GM18909 (cell line): Measurements from ENCODE around the gene EXOC1.
"Not testable (repeated sequence)": the region's sequence is repeated elsewhere in the genome, so short reads cannot be mapped to it uniquely, and the experiment has no call there.

Source experiments
- ATAC-seq: cut with Tn5 transposase; IDR thresholded peaks from one replicate; pipeline ENCODE4 v1.9.1; 2021; ENCODE audit warnings: mild to moderate bottlenecking; ENCODE audit not compliant: unreplicated experiment, poor library complexity

EXOC1 gene, protein sequence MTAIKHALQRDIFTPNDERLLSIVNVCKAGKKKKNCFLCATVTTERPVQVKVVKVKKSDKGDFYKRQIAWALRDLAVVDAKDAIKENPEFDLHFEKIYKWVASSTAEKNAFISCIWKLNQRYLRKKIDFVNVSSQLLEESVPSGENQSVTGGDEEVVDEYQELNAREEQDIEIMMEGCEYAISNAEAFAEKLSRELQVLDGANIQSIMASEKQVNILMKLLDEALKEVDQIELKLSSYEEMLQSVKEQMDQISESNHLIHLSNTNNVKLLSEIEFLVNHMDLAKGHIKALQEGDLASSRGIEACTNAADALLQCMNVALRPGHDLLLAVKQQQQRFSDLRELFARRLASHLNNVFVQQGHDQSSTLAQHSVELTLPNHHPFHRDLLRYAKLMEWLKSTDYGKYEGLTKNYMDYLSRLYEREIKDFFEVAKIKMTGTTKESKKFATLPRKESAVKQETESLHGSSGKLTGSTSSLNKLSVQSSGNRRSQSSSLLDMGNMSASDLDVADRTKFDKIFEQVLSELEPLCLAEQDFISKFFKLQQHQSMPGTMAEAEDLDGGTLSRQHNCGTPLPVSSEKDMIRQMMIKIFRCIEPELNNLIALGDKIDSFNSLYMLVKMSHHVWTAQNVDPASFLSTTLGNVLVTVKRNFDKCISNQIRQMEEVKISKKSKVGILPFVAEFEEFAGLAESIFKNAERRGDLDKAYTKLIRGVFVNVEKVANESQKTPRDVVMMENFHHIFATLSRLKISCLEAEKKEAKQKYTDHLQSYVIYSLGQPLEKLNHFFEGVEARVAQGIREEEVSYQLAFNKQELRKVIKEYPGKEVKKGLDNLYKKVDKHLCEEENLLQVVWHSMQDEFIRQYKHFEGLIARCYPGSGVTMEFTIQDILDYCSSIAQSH

DNA sequence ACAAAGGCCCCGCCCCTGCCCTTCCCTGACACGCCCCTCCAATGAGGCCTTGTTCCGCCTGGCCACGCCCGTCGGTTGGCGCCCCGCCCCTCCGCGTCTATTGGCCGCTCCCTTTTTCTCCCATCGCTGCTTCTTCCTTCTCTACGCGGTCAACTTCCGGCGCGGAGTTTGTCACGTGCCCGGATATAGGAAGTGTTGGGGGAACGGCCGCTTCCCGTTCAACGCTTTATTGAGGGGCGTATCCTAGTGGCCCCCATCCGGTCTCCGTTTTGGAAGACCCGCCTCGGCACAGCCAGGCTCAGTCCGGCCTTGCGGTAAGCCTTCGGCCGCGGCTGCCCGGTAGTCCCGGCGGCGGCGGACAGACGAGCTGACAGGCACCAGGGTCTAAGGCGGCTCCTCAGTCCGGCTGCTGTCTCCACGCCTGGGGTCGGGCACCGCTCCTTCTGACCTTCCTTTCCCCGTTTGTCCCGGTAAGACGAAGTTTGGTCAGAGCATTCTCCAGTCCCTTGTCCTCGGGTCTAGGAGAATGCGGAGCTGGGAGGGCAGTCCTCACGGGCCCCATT, at the start of gene EXOC1:
Gene EXOC1, plus strand, starts transcription at position 165 of the 563 bp plus-strand sequence. CDS start 4,676 bp downstream, outside the sequence.
- peak; percentile 99 for ATAC-seq

DNA sequence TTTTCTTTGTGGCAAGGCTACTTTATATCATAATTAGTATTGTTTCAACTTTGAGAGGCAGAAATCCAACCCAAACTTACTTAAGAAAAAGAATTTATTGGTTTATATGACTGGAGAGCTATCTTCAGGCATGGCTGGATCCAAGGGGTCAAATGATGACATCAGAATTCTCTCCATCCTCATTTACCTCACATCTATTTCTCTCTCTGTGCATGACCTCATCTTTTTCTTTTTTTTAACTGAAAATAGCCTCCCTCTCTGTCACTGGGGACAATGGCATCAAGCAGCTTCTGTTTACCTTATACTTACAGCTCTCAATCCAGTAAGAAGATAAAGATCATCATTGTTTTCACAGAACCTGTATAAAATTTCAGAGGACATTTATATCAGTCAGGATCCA, 45.9 kb upstream of the EXOC1 start:
- no peak for ATAC-seq

DNA sequence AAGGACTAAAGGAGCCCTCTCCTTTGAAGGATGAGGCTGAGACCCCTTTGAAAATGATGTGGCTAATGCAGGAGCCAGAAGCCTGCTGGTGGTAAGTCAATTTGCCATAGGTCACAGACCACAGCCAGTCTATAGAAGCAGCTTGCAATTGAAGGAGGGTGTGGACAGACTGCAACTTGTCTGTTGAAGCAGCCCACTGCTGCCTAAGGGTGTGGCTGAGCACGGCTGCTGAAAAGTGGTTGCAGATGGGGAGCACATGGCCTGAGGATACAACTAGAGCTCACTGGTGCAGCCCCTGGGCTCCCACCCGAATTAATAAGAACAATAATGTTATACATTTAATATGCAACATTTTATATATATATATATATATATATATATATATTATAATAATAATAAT, 45.3 kb upstream of the EXOC1 start:
- no peak for ATAC-seq

DNA sequence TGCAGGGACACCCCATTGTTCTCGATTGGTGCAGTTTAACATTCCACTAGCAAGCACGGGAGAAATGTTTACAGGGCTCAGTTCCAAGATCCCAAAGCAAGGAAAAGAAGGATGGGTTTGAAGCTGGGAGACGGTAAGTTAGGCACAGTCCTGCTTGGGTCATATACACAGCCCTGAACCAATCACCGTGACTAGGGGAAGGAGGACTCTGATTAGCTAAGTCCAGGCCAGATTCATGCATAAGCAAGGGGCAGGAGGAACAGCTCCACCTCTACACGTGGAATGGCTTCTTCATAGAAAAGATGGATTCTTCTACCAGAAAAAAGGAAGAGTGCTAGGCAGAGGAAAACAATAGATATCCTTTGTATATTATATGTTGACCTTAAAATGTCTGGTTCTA, 44.8 kb upstream of the EXOC1 start:
- no peak for ATAC-seq

DNA sequence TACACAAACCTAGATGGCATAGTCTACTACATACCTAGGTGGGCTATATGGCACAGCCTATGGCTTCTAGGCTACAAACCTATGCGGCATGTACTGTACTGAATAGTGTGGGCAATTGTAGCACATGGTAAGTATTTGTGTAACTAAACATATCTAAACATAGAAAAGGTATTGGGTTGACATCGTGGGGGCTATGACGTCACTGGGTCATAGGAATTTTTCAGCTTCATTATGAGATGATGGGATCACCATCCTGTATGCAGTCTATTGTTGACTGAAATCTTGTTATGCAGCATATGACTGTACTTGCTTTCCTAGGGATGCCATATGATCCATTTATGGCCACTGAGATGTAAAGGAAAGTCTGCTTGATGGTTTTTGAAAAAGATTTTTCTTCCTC, 35.8 kb upstream of the EXOC1 start:
- ATAC-seq = no peak

DNA sequence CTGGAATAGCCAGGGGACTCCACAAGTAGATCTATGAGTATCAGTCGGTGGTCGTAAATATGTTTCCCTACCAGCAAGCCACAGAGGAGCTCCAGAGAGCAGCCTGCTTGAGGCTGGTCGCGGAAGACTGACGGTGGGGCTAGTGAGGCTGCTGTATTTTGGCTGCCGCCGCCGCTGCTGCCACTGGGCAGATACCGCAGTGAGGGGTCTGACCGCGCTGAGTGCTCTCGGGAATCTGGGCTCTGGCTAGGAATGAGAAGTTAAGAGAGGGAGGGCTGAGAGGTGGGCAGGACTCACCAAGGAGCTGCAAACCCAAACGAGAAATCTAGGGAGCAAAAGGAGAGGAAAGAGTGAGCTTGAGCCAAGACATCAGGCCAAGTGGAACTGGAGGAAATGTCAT, 33.8 kb upstream of the EXOC1 start, which contains the start of gene EXOC1L:
Gene EXOC1L, plus strand, starts transcription at position 157 of the 400 bp plus-strand sequence. Its CDS starts 237 bp downstream, at position 394.
- no peak for ATAC-seq

DNA sequence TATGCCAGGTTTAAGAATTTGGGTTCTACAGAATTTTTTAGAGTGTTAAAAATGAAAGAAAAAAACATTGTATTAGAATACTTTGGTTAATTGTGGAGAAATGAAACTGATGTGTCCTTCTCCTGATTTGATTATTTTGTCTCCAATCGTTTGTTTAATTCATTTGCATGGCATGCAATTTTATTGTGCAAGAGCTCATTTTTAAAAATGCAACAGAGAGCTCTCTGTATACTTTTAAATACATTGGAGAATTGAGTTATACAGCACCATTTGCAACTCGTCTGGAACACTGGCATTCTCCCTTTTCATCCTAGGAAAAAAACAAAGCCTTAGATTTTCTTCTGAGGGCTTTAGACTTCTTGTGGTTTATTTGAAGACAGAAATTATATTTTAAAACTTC, 33.2 kb upstream of the EXOC1 start:
- no peak for ATAC-seq

DNA sequence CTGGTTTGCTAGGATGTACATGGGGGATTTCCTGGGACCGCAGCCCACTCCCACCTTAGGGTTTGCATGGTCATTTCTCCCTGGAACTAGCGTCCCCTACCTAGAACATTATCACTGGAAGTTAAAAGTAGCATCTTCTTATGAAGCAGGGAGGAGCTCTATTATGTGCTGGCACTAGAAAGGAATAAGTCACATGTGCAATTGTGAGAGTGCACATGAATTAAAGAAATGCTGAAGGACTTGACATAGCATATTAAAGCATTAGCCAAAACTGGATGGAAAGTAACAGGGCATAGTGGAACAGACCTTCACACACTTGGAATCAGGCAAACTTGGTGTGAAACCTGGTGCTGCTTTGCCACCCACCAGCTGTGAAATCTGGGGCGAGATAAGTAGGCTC, 31.1 kb upstream of the EXOC1 start:
- ATAC-seq = no peak

DNA sequence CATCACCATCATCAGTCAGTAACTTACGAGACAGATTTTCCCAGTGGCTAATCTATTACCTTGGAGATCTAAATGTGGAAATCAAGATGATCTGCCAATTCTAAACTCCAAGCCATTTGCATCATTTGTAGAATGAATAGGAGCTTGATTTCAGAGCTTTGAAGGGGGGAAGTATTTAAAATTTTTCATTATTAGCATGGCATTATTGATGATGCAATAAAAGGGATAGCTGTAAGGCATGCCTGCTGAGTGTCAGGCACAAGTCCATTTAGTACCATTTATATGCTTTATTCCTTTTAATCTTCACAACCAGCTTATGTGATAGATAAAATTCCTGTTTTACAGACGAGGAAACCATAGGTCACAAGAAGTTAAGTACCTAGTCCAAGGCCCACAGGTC, 28.6 kb upstream of the EXOC1 start:
- ATAC-seq = no peak

DNA sequence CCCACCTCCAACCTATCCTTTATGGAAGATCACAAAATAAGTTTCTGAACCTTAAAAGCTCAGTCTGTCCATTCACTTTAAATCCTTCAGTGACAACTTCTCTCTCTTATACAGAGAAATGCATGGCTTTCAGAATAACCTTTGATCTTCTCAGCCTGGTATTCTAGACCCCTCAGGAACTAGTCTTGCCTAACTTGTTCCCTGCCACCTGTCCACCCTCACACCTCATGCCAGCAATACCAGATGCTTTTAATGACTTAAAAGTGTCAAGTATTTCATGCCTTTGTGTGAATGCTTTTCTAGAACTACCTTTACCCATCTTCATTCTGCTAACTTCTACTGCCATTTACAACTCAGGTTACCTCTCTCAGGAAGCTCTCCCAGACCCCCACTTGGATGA, 26.5 kb upstream of the EXOC1 start:
- no peak for ATAC-seq

DNA sequence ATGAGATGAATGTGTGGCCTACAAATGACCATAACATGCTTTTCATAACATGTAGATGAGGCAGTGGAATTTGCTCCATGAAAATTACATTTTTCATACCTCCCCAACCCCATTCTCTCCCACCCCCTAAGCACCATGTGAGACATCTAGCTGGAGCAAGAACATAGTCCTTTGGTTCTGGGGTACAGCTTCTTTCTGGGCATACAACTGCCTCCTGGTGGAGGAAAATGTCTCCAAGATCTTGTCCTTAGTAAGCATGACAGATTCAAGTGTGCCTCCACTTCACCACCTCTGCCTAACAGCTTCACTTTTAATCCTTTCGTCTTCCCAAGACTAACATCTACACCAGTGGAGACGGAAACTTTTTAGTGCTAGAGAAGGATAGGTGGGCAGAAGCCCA, 25.9 kb upstream of the EXOC1 start:
- no peak for ATAC-seq

DNA sequence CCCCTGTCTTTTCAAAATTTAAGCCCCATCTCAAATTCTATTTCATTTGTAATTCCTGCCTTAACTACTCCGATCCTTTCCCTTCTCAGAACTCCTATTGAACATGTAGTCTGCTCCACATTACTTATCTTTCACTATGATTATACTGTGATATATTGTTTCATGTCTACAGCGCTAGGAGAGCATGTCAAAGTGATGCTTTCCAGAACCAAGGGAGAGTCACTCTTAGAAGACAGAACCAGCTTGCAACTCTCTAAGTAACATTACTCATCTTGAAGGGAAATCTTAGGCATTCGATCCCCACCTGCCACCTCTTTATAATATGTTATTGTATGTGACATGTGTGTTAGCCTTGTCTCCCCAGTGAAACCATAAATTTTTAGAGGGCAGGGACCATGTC, 23.4 kb upstream of the EXOC1 start:
- ATAC-seq = no peak

DNA sequence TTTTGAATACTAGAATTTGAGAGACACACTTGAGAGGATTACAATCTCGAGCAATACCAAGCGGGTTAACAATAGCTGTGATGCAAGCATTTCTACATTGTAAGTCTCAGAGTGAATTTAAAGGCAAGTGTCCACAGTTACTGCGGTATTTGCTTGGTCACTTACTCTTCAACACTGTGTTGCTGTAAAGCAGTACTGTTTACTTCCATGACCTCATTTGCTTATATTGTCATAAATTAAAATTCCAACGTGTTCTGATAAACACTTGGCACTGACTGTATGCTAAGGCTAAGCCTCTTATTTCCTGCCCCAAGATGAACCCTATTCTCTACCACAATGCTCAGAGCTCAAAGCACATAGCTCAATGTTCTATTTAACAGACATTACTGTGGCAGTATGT, 22.7 kb upstream of the EXOC1 start:
- ATAC-seq = no peak

DNA sequence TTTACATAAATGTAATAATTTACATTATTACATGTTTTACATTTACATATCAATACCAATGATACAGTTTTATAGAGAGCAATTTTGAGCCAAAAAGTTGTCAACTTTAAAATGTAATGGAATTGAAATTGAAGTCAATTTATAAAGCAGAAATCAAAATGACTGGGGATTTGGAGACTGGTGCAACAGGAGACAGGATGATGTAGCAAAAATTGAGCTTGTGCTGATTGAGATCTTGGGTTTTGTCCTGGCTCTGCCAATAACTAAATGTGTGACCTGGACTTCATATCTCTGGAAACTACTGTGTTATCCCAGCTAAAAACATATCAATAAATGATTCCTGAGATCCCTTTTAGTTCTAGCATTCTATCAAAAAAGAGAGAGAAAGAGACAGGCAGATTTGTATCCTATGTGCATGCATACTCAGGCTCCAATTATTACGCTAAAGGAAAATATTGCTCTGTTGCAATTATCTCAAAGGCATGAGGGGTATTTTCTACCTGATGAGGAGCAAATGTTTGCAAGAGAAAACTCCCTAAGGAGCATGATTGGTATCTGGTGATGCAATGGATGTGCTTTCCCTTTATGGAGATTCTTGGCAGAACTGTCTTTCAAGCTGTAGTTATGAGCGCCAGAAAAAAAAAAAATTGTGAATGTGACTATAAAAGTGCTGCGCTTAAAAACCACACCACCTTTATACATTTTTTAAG, 19.2 kb upstream of the EXOC1 start:
- ATAC-seq = no peak

DNA sequence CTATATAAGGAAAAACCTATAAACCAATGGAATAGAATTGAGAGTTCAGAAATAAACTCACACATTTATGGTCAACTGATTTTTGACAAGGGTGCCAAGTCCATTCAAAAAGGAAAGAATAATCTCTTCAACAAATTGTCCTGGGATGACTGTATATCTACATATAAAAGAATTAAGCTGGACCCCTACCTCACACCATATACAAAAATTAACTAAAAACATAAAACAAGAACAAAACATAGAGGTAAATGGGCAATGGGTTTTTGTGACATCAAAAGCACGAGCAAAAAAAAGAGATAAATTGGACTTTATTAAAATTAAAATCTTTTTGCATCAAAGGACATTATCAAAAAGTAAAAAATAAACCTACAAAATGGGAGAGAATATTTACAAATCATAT, 15.5 kb upstream of the EXOC1 start:
- ATAC-seq = no peak

DNA sequence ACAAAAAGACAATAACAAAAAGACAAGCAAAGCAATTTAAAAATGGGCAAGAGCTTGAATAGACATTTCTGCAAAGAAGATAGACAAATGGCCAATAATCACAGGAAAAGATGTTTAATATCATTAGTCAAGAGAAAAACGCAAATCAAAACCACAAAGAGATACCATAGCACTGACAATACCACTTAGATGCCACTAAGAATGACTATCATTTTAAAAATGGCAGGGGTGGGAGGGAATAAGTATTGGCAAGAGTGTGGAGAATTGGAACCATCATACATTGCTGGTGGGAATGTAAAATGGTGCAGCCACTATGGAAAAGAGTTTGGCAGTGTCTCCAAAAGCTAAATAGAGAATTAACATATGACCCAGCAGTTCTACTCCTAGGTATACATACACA, 15.1 kb upstream of the EXOC1 start:
- no peak for ATAC-seq

DNA sequence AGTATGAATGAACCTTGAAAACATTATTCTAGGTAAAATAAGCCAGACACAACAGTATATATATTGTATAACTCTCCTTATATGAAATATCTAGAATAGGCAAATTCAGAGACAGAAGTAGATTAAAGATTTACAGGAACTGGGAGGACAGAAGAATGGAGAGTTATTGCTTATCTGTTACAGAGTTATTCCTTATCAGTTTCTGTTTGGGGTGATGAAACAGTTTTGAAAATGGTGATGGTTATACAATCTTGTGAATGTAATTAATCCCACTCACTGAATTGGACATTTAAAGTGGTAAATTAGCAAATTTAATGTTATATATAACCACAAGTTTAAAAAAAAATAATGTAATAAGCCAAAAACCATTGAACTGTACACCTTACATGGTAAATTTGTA, 14.5 kb upstream of the EXOC1 start:
- ATAC-seq = no peak

DNA sequence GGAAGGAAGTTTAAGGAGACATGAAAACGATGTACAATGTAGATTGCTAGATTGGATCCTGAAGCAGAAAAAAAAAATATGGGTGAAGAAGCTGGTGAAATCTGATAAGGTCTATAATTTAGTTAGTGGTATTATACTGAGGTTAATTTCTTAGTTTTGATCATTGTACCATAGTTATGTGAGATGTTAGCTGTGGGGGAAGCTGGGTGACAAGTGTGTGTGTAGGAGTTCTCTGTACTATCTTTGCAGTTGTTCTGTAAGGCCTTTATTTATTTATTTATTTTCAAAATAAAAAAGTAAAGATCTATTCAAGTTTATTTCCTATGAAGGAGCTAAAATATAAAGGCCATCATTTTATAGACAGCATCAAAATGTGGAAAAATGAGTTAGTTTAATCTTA, 12.5 kb upstream of the EXOC1 start:
- ATAC-seq = no peak

DNA sequence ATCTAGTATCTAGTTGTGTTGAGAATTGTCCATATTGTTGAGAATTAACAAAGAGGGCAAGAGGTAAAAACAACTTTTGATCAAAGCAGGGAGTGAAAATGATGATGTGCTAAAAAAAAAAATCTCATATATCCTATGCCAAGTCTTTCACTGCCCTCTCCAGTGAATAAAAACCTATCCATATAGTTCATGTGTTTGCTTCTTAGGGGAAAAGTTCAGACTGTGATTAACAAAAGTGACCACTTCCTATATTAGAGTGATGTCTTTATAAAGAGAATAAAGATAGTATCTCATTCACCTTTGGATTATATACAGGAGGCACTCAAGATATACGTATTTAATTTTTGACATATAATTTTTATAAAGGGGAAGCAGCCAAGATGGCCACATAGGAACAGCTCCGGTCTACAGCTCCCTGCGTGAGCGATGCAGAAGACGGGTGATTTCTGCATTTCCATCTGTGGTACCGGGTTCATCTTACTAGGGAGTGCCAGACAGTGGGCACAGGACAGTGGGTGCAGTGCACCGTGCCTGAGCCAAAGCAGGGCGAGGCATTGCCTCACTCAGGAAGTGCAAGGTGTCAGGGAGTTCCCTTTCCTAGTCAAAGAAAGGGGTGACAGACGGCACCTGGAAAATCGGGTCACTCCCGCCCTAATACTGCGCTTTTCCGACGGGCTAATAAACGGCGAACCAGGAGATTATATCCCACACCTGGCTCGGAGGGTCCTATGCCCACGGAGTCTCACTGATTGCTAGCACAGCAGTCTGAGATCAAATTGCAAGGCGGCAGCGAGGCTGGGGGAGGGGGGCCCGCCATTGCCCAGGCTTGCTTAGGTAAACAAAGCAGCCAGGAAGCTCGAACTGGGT, 11.8 kb upstream of the EXOC1 start:
- not testable (repeated sequence) for ATAC-seq
